HG03354 (cell line): ENCODE results near the gene PDPK1.
"Not testable (repeated sequence)": the region's sequence is repeated elsewhere in the genome, so short reads cannot be mapped to it uniquely, and the experiment has no call there.

ENCODE experiments used
- ATAC-seq: cut with Tn5 transposase; IDR thresholded peaks from one replicate; pipeline ENCODE4 v1.9.1; 2021; ENCODE audit warnings: mild to moderate bottlenecking; ENCODE audit not compliant: unreplicated experiment, poor library complexity, severe bottlenecking

PDPK1 gene

DNA sequence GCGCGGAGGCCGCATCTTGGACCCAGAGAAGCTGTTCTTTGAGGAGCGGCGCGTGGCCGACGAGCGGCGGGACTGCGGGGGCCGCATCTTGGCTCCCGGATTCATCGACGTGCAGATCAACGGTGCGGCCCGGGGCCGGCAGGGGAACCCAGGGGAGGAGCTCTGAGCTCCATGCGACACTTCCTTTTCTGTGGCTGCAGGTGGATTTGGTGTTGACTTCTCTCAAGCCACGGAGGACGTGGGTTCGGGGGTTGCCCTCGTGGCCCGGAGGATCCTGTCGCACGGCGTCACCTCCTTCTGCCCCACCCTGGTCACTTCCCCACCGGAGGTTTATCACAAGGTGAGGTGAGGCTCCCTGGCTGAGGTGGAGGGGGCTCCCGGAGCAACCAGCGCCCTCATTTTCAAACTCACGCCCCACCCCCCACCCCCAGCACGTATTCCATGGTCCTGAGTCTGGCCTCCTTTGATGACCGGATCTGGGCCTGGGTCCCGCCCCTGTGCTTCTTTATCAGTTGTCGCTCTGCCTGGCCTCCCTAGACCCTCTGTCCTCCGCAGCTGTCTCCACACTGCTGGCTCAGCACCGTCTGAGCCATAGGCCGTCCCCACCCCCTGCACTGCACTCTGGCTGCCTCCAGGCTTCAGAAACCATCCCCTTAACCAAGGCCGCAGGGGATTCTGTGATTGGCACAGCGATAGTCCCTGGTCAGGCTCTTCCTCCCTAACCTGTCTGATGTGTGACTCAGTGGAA is 16.9 kb upstream of the PDPK1 start:
- ATAC-seq = peak; percentile 31

DNA sequence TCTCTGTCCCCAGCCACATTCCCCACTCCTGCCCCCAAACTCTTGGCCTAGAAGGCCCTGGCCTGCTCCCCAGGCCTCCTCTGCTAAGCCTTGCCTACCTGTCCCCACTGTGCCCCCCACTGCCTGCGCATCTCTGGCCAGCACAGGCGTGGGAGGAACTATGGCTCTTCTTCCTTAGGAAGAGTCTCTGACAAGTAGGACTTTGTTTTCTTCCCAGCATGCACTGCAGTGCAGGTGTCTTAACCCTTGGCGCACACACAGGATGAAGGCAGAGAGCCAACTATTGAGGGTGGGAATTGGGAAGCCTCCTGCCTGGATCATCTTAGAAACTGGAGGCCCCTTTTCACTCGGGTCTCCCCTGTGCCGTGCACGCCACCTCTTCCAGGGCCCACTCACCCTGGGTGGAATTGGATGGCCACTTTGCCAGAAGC is 14.0 kb upstream of the PDPK1 start:
- no peak for ATAC-seq

DNA sequence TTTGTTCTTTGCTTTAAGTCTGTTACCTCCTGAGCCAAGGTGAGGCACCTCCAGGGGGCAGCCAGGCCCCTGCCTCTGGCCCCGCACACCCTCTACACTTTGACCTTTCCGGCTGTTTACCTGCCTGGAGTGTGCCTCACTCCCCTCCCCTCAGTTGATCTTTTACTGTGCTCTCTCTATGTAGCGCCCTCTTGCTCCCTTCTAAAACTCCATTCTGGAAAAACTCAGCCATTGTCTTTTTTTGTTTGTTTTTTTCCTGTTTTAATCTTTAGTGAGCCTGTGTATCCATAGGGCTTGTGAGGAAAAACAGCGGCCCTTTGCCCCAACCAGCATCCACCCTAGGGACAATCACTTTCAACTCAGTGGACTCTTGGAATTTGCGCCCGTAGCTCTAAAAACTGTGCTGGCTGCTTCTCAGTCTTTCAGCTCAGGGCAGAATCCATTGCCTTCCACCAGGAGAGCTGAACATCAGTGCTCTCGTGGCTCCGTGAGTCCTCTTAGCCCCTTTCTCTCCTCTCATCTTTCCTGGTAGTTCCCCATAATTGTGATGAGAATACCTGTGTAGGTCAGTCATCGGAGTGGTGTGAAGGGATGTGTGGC is 13.4 kb upstream of the PDPK1 start:
- no peak for ATAC-seq

DNA sequence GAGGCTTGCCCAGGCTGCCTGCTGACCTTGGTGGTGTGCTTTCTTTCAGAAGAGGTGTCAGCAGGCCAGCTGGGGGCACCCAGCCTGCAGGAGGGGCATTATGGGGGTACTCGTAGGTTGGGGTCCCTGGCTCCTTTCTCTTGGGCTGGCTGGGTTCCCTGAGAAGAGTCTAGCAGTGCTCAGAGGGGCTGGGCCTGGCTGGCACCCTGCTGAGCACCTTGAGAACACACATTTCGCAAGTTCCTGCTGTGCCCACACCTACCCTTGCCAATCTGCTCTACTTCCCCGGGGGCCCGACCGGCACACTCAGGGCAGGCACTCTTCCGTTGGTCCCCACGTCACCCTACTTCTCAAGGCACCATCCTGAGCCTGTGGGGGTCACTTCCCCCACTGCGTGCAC is 11.7 kb upstream of the PDPK1 start:
- no peak for ATAC-seq

DNA sequence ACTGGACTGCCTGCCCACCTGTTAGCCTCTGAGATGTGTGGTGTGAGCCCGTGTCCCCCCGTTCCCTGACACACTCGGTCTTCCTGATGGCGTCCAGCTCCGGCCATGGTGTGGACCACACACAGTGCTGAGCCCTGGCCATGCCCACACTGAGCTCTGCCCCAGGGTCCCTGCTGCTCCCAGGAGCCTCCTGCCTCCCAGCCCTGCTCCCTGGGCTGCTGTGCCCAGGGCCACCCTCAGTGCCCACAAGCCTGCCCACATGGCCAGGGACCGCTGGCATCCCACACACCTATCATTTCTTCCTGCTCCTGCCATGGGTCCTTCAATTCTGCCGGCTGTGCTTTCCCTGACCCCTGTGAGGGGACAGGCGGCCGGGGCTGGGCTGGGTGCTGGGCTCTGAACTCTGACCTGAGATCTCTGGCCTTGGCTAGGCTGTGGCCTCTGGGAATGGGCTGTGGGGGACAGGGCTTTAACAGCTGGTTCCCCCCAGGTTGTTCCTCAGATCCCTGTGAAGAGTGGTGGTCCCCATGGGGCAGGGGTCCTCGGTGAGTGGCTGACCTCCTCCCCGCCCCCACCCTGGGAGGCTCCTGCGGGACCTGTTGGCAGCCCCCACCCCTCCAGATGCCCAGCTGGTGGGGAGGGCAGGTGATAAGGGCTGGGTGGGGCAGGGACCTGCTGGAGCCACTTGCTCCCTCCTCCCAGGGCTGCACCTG is 10.6 kb upstream of the PDPK1 start:
- no peak for ATAC-seq

DNA sequence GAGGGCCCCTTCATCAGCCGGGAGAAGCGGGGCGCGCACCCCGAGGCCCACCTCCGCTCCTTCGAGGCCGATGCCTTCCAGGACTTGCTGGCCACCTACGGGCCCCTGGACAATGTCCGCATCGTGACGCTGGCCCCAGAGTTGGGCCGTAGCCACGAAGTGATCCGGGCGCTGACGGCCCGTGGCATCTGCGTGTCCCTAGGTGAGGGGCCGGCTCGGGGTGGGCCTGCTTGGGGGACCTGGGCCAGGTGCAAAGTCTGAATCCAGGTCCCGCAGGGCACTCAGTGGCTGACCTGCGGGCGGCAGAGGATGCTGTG is 10.1 kb upstream of the PDPK1 start:
- ATAC-seq = no peak

DNA sequence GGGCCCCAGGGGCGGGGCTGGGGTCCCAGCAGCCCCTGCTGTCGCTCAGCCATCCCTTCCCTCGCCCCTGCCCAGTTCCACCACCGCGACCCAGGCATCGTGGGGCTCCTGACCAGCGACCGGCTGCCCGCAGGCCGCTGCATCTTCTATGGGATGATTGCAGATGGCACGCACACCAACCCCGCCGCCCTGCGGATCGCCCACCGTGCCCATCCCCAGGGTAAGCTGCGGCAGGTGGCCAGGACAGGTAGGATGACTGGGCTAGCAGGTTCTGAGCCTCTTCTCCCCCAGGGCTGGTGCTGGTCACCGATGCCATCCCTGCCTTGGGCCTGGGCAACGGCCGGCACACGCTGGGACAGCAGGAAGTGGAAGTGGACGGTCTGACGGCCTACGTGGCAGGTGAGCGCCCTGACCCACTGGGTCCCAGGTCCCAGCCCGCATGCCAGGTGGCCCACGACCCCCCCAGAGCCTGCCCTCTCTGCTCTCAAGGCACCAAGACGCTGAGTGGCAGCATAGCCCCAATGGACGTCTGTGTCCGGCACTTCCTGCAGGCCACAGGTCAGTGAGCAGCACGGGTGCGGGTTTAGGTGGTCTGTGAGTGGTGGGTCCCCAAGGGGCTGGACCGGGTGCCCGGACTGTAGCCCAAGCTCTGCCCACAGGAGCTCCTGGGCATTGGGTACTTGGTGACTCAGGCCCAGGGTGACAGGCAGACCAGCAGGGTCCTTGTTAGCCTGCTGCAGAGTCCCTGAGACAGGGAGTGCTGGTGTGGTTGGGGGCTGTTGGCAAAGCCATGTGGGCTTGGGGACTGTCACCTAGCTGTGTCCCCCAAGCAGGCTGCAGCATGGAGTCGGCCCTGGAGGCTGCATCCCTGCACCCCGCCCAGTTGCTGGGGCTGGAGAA is 9.4 kb upstream of the PDPK1 start:
- ATAC-seq = no peak

DNA sequence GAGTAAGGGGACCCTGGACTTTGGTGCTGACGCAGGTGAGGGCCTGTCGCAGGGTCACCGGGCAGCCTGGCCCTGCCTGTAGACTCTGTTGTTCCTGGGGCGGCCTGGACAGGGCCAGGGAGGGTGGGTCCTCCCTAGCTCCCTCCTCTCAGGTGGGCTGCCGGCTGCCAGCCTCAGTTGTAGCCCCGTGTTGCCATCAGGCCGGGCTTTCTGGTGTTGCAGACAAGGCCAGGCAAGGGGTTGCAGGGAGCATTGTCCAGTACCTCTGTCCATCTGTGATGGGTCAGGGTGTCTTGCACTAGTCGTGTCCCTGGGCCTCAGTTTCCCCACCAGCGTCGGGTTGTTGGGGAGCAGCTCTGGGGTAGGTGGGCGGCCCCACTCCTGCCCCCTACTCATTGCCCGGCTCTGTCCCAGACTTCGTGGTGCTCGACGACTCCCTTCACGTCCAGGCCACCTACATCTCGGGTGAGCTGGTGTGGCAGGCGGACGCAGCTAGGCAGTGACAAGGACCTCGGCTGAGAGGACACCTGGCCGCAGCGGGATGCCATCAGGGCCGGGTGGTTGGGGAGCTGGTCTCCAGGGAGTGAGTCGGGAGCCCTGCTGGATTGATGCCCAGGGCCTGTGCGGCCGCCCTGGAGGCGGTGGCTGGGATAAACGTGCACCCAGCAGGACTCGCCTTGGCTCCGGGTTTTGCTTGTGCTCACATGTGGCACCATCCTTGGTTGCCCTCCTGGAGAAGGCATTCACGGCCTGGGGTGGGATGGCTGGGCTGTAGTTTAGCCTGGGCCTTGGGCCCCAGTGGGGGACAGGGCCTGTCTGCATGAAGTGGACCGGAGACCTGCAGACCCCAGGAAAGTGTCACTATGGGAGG is 8.5 kb upstream of the PDPK1 start:
- no peak for ATAC-seq

DNA sequence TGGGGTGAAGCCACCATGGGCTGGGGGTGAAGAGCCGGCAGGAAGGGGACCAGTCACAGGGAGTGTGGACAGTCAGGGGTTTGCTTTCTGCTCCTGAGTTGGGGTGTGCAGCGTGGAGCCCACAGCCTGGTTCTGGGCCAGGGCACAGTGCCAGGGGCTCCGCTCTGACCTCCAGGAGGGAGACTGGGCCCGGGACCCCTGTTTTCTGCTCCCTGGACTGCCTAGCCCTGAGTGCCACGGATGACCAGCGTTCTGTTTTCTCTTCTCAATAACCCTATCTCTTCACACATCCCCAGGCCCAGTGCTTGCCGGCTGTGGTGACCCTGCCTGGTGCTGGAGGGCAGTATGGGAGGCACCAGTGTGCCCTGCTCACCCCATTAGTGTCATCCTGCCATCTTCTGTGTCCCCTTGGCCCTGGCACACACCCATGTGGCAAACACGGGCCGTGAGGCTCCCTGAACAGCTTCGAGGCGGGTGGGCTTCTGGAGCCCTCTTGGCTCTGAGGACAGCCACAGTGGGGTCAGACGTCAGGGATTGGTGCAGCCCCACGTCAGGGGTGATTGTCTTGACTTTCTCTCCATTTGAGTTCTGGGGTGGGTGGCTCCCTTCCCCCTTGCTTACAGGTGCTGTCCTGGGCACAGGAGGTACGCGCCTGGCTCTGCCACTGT is 7.7 kb upstream of the PDPK1 start:
- no peak for ATAC-seq

DNA sequence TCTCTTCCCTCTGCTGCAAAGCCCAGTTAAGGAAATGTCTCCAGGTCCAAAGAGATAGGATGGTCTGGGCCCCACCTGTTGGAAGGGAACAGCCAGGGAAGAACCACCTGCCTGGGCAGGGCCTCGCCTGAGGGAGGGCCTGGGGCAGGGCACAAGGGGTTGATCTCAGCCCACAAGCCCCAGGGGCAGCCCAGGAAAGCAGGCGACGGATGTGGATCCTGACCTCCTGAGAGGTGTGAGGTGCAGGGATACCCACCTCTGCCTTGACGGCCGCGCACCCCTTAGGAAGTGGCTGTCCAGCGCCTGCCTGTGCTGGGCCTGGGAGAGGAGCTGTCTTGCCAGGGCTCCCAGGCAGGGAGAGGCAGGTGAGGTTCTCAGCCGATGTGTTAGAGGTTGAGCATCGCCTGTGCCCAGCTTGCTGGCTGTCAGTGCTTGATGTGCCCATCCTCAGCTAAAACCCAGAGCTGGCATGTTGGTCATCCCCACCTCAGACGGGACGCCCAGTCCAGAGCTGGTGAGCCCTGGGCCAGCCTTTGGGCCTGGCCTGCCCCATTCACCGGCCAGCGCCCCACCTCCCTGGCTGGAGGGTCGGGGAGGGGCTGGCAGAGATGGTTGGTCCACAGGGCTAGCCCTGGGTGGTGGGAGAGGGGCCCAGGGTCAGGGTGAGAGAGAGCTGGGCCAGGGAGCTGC is 7.0 kb upstream of the PDPK1 start:
- ATAC-seq = no peak

DNA sequence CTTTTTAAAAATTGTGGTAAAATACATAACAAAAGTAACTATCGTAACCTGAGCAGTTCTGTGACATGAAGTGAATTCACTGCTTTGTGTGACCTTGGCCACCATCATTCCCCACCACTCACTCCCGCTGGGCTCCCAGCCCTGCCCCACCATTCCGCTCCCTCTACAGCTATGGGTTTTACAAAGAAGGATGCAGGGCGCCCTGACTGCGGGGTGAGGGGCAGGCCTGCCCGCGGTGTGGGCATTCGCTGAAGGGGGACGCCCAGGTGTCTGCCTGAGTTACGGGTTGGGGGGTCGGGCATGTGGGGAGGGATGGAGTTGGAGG is 6.5 kb upstream of the PDPK1 start, which contains the start of gene CEMP1:
TSS of gene CEMP1 (minus strand) at position 38 of the 325 bp plus-strand sequence. CDS start 335 bp downstream, outside the sequence.
- ATAC-seq = peak; percentile 2

DNA sequence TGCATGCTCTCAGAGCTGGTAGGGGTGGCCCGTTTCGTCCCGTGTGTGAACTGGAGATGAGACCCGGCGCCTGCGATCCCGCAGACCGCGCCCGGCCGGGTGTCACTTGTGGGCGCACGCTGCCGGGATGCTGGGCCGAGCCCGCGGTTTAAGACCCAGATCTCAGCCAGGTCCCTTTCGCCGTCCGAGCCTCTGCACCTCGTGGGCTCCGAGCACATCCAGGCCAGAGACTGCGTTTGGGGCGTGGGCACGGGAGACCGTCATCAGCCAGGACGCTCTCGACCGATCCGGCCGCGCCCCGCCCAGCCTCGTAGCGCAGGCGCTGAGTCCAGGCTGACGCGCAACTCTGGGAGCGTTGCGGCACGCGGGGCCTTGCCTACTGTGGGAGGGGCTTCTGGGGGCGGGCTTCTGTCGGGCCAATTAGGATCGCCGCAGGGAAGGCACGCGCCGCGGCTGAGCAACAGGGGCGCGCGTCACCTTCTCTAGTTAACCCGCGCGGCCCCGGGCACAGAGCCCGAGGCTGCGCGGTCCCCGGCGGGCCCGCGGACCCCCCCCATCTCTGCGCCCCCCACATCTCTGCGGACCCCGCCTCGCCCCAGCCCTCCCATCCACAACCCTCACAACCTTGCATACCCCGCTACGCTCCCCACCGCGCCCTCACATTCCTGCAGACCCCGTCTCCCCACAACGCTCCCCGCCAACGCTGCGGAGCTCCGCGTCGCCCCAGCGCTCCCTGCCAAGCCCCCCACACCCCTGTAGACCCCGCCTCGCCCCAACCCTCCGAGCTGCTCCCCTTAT is 5.9 kb upstream of the PDPK1 start:
- peak; percentile 84 for ATAC-seq

DNA sequence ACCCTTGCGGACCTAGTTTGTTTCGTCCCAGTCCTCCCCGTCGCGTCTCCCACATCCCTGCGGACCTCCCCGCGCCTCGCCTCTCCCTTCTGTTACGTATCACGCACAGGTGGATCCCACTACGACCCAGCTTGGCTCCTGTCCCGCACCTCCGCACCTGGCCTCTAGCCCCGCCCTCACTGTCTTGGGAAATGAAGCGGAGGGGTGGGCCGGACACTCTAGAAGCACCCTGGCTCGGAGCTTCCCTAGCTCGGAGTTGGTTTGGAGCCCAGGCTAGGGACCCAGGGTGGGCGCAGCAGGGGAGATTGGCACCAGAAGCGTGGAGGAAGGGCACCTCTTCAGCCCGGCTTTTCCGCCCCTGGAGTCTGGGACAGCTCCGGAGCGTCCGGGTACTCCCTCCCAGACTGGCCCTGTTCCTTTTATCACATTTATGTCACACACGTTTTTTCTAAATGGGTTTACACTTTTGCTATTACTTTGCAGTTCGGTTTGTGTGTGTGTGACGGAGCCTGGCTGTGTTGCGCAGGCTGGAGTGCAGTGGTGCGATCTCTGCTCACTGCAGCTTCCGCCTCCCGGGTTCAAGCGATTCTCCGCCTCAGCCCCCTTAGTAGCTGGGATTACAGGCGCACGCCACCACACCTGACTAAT is 5.2 kb upstream of the PDPK1 start:
- no peak for ATAC-seq

DNA sequence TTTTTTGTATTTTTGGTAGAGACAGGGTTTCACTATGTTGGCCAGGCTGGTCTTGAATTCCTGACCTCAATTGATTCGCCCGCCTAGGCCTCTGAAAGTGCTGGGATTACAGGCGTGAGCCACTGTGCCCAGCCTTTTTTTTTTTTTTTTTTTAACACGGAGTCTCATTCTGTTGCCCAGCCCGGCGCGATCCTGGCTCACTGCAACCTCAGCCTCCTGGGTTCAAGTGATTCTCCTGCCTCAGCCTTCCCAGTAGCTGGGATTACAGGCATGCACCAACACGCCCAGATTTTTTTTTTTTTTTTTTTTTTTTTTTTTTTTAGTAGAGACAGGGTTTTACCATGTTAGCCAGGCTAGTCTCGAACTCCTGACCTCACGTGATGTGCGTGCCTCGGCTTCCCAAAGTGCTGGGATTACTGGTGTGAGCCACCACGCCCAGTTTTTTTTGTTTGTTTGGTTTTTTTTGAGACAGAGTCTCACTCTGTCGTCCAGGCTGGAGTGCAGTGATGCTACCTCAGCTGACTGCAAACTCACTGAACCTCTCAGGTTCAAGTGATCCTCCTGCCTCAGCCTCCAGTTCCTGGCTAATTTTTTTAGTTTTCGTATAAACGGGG is 4.6 kb upstream of the PDPK1 start:
- ATAC-seq = not testable (repeated sequence)

DNA sequence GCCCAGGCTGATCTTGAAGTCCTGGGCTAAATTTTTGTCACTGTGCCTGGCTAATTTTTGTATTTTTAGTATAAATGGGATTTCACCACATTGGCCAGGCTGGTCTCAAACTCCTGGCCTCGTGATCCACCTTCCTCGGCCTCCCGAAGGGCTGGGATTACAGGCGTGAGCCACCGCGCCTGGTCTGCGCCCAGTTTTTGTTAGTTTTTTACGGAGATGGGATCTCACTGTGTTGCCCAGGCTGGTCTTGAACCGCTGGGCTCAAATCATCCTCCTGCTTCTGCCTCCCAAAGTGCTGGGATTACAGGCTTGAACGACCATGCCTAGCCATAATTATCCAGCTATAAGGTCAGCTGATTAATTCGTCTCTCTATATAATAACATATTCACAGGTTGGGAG is 3.9 kb upstream of the PDPK1 start:
- ATAC-seq = no peak

DNA sequence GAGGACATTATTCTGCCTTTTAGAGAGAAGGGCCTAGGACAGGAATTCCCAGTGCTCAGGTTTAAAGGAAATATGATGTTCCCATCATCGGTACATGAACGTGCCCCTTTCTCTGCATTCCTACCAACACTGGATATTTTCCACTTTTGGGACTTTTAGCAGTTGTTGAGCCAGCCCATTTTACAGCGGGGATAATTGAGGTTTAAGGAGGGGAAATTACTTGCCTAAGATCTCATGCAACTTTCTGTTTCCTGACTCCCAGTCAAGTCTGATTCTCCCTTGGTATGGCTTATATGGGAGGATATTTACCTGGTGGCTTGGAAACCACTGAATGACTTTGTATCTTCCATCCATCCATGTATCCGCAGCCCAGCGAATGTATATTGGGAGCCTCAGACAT is 3.5 kb upstream of the PDPK1 start:
- not testable (repeated sequence) for ATAC-seq

DNA sequence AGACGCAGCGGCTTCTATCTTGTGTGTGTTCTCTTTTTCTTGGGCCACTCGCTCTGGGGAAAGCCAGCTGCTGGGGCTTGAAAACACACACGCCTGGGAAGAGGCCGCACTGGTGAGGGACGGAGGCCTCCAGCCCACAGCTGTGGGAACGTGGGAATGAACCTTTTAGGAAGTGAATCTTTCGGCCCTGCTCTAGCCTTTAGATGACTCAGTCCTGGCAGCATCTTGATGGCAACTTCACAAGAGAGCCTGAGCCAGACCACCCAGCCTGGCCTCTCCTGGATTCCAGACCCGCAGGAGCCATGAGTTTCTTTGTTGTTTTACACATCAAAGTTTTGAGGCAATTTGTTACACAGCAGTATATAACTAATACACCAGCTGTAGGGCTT is 2.2 kb upstream of the PDPK1 start:
- ATAC-seq = no peak
